ENCODE results near the gene MAGEF1. TPM values are rescaled to one million over a fixed set of nuclear protein-coding genes. Genes with fewer than 3 reads are reported as not detected.

Gene MAGEF1
- total RNA-seq, 3 donors from 2014 or later (not counting 1 experiment from before 2014, with no cell fraction given): 8.1 to 12.6 (median 11.4) TPM

GRCh38 chr3:184741259-184741556, 29.3 kb upstream of the MAGEF1 start:
- intact Hi-C loops (cut with micrococcal nuclease): no loop called here
- DNase-seq (no peak), ATAC-seq (no peak)
- no peak for TF ChIP-seq CTCF (IDR thresholded peaks at IDR 0.05)
- H3K27me3 ChIP-seq (ENCODE audit: control insufficient read depth, insufficient read depth, low read length): no peaks in the 10 kb centered on the region
- 88% methylated on average over 8 of the region's 8 CpGs for WGBS (ENCODE audit: insufficient coverage)
- Mint-ChIP-seq H3K27me3 (ENCODE audit: low read depth in 2 of 2) (peaks cover 0 to 4% of the 10 kb centered on the region in 2 donors), H3K9me3 (no peaks in the 10 kb centered on the region), H3K4me3 (no peak overlapping the region), H3K36me3 (no peaks in the 10 kb centered on the region), H3K27ac (no peak overlapping the region), H3K4me1 (no peaks in the 10 kb centered on the region)
- no peaks in the 10 kb centered on the region for H3K36me3 ChIP-seq (ENCODE audit: control insufficient read depth, insufficient read depth, low read length)
- no peaks in the 10 kb centered on the region for H3K4me1 ChIP-seq (ENCODE audit: control insufficient read depth, insufficient read depth, low read length)
- H3K4me3 ChIP-seq (ENCODE audit: low read length): no peak overlapping the region
- H3K27ac ChIP-seq (ENCODE audit: low read length): no peak overlapping the region
- H3K9me3 ChIP-seq (ENCODE audit: control insufficient read depth, insufficient read depth, low read length): no peaks in the 10 kb centered on the region

- ATAC-seq: no peak
- no peaks in the 10 kb centered on the region for H3K9me3 ChIP-seq (ENCODE audit: control insufficient read depth, insufficient read depth, low read length)
- no peak for TF ChIP-seq CTCF (IDR thresholded peaks at IDR 0.05)
- Mint-ChIP-seq H3K27me3 (ENCODE audit: low read depth in 2 of 2) (peaks cover 0 to 5% of the 10 kb centered on the region in 2 donors), H3K4me3 (no peak overlapping the region), H3K9me3 (no peaks in the 10 kb centered on the region), H3K4me1 (no peaks in the 10 kb centered on the region), H3K27ac (no peak overlapping the region), H3K36me3 (no peaks in the 10 kb centered on the region)
- 75% methylated on average over 9 of the region's 9 CpGs for WGBS (ENCODE audit: insufficient coverage)
- no peaks in the 10 kb centered on the region for H3K4me1 ChIP-seq (ENCODE audit: control insufficient read depth, insufficient read depth, low read length)
- H3K4me3 ChIP-seq (ENCODE audit: low read length): no peak overlapping the region
- no peak for DNase-seq
- no peaks in the 10 kb centered on the region for H3K36me3 ChIP-seq (ENCODE audit: control insufficient read depth, insufficient read depth, low read length)
- intact Hi-C loops (cut with micrococcal nuclease): no loop called here
- no peaks in the 10 kb centered on the region for H3K27me3 ChIP-seq (ENCODE audit: control insufficient read depth, insufficient read depth, low read length)
- no peak overlapping the region for H3K27ac ChIP-seq (ENCODE audit: low read length)
These were observed 28.8 kb upstream of the MAGEF1 start for GRCh38 chr3:184740509-184741258.

- H3K27me3 Mint-ChIP-seq (ENCODE audit: low read depth in 2 of 2): peaks cover 0 to 9% of the 10 kb centered on the region in 2 donors
- H3K4me1 Mint-ChIP-seq: no peaks in the 10 kb centered on the region
- intact Hi-C loops (cut with micrococcal nuclease): no loop called here
- no peaks in the 10 kb centered on the region for H3K4me1 ChIP-seq (ENCODE audit: control insufficient read depth, insufficient read depth, low read length)
- H3K9me3 Mint-ChIP-seq: no peaks in the 10 kb centered on the region
- H3K36me3 ChIP-seq (ENCODE audit: control insufficient read depth, insufficient read depth, low read length): no peaks in the 10 kb centered on the region
- H3K27me3 ChIP-seq (ENCODE audit: control insufficient read depth, insufficient read depth, low read length): no peaks in the 10 kb centered on the region
- no peak overlapping the region for H3K27ac Mint-ChIP-seq
- ATAC-seq: no peak
- WGBS (ENCODE audit: insufficient coverage): 78% methylated on average over 4 of the region's 5 CpGs
- H3K4me3 Mint-ChIP-seq: no peak overlapping the region
- no peaks in the 10 kb centered on the region for H3K9me3 ChIP-seq (ENCODE audit: control insufficient read depth, insufficient read depth, low read length)
- no peak overlapping the region for H3K4me3 ChIP-seq (ENCODE audit: low read length)
- no peak for TF ChIP-seq CTCF (IDR thresholded peaks at IDR 0.05)
- H3K27ac ChIP-seq (ENCODE audit: low read length): no peak overlapping the region
- no peaks in the 10 kb centered on the region for H3K36me3 Mint-ChIP-seq
- DNase-seq: no peak
These were observed 28.0 kb upstream of the MAGEF1 start for GRCh38 chr3:184739594-184740505.
